Germinal center (tissue), 1 donor: ENCODE results near the gene SNX25.

Experiments used
- DNase-seq: peaks from one replicate; pipeline ENCODE4 v3.0.0; 2012; ENCODE audit warnings: mixed read lengths, low spot score

Gene SNX25

DNA sequence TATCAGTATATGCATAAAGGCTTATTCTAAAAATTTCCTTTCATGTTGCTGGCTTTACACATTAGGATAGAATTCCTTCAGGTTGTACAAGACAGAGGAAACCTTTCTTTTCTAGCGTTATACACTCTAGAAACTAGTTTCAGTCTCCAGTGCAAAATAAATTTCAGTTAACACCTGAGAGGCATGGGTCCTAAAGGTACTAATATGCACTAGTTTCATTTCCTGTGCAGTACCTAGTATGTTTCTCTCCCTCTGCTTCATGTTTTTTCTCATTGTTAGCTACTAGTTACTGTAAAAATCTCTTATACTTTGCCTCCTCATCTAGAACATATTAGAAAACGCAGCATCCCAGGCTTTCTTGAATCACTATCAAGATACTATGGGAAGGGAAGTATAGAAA lies 54.0 kb downstream of the SNX25 start:
- DNase-seq = no peak

GRCh38 chr4:185265942-185266341 lies 56.5 kb downstream of the SNX25 start:
- no peak for DNase-seq

DNA sequence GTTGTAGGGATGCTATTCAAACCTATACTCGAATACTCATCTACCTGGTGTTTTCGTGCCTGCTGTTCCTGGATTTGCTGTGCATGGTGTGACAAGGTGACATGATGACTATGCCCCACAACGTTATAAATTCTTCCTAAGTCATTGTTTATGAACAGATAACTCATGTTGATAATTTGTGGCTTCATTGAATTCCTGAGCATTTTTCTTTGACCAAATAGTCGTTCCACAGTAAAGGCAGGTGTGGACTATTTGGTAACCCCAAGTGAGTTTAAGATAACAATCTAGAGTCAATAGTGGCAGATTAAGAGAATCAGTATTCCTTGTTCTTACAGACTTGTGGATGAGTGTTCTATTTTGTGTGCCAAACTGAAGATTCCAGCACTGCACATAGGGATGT lies 59.9 kb downstream of the SNX25 start:
- DNase-seq = no peak

GRCh38 chr4:185270037-185270436 lies 60.6 kb downstream of the SNX25 start:
- DNase-seq = no peak

- DNase-seq = no peak
Measured at GRCh38 chr4:185270885-185271284, 61.5 kb downstream of the SNX25 start.

DNA sequence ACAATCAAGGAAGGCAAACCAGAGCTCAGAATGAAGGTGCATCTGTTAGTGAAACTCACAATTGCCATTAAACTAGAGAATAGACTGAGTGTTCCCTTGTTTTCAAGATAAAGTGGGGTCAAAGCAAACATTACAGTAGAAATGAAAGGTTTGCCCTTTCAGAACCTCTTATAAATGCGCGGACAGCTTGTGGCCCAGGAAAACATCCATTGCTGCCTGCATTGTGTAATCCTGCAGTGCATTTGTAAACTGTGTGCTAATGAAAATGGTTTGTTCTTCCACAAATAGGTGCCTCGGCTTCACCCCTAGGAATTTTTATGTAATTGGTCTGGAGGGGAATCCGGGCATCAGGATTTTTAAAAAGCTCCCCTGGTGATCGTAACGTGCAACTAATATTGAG lies 62.8 kb downstream of the SNX25 start:
- no peak for DNase-seq

DNA sequence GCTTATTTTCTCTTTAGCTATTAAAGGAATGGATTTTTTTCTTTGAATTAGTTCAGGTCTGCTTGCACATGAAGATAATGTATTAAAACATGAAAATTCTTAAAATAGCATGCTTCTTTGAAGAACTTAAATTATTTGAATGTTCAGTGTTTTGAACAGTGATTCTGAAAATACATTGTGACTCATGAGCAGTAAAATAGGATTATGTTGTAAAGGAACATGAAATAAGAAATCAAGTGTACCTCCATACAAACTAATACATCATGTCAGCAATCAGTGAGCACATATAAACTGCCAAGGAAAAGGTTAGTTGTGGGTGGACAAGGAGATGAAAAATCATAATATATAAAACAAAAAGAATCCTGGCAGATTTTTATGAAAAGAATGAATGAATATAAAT lies 66.1 kb downstream of the SNX25 start:
- no peak for DNase-seq

- no peak for DNase-seq
Measured at GRCh38 chr4:185276036-185276435, 66.6 kb downstream of the SNX25 start.

DNA sequence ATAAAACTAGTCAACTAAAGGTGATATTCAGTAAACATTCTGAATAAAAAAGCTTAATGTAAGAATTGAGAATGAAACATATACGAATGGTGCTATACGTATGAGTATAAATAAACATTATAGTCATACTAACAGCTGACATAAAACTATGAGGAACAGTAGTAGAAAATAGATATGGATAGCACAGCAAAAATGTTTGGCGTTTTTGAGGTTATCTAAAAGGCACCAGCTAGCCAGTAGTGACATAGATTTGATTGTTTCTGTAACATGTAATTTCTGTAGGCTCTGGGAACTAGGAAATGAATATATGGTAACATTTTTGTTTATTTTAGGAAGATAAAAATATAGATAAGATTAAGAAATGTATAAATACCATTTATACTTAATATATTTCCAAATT lies 69.3 kb downstream of the SNX25 start:
- DNase-seq = no peak

- no peak for DNase-seq
Measured at GRCh38 chr4:185280608-185281007, 71.2 kb downstream of the SNX25 start.

DNA sequence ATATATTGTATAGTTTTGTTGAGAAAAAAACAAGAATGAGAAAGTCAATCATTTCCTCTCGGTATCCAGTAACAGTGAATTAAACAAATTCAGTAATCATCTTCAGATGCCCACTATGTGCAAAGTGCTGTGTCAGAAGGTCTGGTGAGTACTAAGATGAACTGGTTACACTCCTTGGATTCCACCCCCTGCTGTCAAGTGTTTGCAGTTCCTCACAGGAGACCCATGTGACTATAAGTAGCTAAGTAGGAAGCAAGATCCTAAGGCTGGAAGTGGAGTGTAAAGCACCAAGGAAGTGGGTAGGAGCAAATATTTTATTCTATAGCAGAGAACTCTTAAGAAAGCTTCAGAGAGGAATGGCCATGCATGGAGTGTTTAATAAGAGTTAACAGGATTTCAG lies 73.6 kb downstream of the SNX25 start:
- no peak for DNase-seq

- DNase-seq = no peak
Measured at GRCh38 chr4:185283723-185284122, 74.3 kb downstream of the SNX25 start.

- DNase-seq = no peak
Measured at GRCh38 chr4:185285632-185286393, 76.4 kb downstream of the SNX25 start.

GRCh38 chr4:185286571-185286970 lies 77.2 kb downstream of the SNX25 start:
- no peak for DNase-seq

GRCh38 chr4:185287031-185287430 lies 77.6 kb downstream of the SNX25 start:
- DNase-seq = no peak

GRCh38 chr4:185290018-185290607 lies 80.7 kb downstream of the SNX25 start:
- no peak for DNase-seq

DNA sequence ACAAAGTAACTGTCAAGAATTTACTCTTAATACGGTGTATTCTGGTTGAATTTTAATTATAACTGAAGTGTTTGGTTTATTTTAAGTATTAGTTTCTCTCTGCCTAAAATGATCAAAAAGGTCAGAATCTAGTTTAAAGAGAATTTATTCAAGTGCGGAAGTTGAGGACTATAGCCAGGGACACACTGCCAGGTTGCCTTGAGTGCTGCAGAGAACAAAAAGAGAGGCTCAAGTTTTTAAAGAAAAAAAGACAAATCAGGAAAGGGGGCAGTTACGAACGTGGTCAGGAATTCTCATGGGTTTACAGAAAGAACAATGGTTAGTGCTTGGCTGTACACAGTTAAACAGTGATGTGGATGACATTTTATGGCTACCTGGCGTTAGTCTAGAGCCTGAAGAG lies 81.3 kb downstream of the SNX25 start:
- no peak for DNase-seq

DNA sequence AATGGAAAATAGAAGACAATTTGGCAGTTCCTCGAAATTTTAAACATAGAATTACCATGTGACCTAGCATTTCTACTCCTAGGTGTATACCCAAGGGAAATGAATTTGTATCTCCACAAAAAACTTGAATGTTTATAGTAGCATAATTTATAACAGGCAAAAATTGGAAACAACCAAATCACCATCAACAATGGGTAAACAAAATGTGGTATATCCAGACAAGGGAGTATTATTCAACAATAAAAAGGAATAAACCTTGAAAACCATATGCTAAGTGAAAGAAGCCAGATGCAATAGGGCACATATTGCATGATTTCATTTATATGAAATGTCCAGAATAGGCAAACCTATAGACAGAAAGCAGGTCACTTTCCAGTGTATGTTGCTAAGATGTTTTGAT lies 83.8 kb downstream of the SNX25 start:
- DNase-seq = no peak

DNA sequence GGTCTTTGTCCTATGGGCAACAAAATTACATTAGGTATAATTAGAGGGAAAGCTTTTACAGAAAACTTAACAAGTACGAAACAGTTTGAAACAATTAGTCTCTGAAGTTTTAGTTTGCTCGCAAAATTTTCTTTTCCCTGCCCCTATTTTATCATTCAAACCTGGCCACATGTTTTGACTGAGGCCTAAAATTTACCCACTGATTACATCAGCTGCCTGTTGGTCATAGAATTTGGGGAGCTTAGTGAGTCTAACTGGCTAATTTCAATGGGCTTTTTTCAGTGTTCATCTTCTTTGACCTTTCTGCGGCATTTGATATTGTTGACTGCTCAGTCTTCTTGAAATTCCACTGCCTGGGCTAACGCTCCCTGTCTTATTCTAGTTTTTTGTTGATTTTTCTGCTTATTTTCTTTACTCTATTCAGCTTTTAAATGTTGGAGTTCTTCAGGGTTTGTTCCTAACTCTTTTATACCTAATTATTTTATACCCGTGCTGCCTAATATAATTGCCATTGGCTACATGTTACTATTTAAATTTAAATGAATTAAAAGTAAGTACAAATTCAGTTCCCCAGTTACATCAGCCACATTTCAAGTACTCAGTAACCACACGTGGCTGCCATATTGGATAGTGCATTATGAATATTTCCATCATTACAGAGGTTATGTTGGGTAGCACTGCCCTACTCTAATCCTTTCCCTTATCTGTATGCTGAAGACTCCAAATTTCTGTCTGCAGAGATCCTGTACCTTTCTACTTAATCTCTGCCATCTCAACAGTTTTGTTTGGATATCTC lies 87.5 kb downstream of the SNX25 start:
- DNase-seq = no peak

GRCh38 chr4:185298728-185299430 lies 89.5 kb downstream of the SNX25 start:
- no peak for DNase-seq

DNA sequence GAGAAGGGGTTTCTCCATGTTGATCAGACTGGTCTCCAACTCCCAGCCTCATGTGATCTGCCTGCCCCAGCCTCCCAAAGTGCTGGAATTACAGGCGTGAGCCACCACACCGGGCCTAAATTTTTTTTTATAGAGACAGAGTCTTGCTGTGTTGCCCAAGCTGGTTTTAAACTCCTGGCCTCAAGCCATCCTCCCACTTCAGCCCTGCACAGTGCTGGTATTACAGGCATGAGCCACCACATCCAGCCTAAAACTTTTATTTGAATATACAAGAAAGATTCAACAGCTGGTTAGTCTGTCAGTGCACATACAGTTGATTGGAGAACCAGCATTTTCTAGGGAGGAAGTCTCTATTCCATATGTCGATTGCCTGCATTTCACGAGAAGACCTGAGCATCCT lies 95.1 kb downstream of the SNX25 start:
- DNase-seq = no peak

- peak; percentile 55 for DNase-seq
Measured at GRCh38 chr4:185304944-185305690, 95.7 kb downstream of the SNX25 start.
